K562 (cell line): ENCODE data around the gene ALOXE3. TPM values are rescaled to one million over a fixed set of nuclear protein-coding genes. Genes with fewer than 3 reads are reported as not detected.

ENCODE experiments used
- ATAC-seq: fragments of 200-7000 bp; cut with Tn5 transposase; 3 replicates; pipeline ENCODE4 v1.9.1; 2020; ENCODE audit warnings: moderate library complexity
- BruUV-seq: library from RNA; stranded (reverse); fragments of 400-500 nt; replicated peaks from 2 replicates; lab custom pipeline; 2021; lab: Mats Ljungman, UMichigan
- CTCF ChIA-PET: fragments of 300-600 bp; formaldehyde crosslinking; extraction: SDS; loops from one replicate; lab custom pipeline; 2021; ENCODE audit warnings: low intra/inter-chr PET ratio; lab: Yijun Ruan, JAX
- POLR2A ChIA-PET: fragments of 300-600, 350-650 bp; sonication (Branson Sonifier 250); formaldehyde crosslinking; extraction: SDS; loops from one replicate; lab custom pipeline; 2021; ENCODE audit warnings: antibody characterized with exemption, inconsistent platforms; lab: Yijun Ruan, JAX
- DNase-seq, 4 experiments: peaks; one replicate each; pipeline versions ENCODE4 v3.0.0 to v3.0.0-alpha.2; 2011 to 2018; ENCODE audit warnings: low spot score in 3 of 4, mixed read lengths in 3 of 4; ENCODE audit errors: extremely low read depth in 1 of 4
- FAIRE-seq: peaks from 2 replicates; lab custom pipeline; 2011; peaks lifted over from hg19 to GRCh38; lab: Jason Lieb, UNC
- H2AFZ ChIP-seq: 2 replicates; pipeline ENCODE4 v1.6.0; 2011; ENCODE audit warnings: low read depth, low read length, control low read depth, inconsistent platforms
- H3K27ac ChIP-seq: fragments of 200-600 bp; 3 replicates; pipeline ENCODE4 v1.8.0; 2011; ENCODE audit warnings: low read depth, mild to moderate bottlenecking, control low read depth, inconsistent platforms, low read length, moderate library complexity, mixed read lengths; ENCODE audit errors: extremely low read depth
- H3K27me3 ChIP-seq, 2 experiments: fragments of 300-600 bp in 1 of 2; 2 replicates in 1 of 2; 3 replicates in 1 of 2; pipeline versions ENCODE4 v1.6.0 to v1.8.0; 2011; ENCODE audit warnings: inconsistent platforms in 2 of 2, low read length in 2 of 2, mild to moderate bottlenecking in 1 of 2, mixed read lengths in 1 of 2, moderate library complexity in 1 of 2; ENCODE audit not compliant: control insufficient read depth in 2 of 2, insufficient read depth in 2 of 2
- H3K36me3 ChIP-seq: fragments of 300-600 bp; 3 replicates; pipeline ENCODE4 v1.8.0; 2011; ENCODE audit warnings: mild to moderate bottlenecking, low read length, inconsistent platforms; ENCODE audit not compliant: control insufficient read depth, insufficient read depth
- H3K4me1 ChIP-seq, 2 experiments: fragments of 200-600 bp in 1 of 2; replicated peaks in 1 of 2; 2 replicates in 1 of 2; 3 replicates in 1 of 2; pipeline versions ENCODE4 v1.5.1 to v1.8.0; 2011; ENCODE audit warnings: inconsistent platforms in 2 of 2, low read length in 2 of 2, mild to moderate bottlenecking in 1 of 2, mixed read lengths in 1 of 2, moderate library complexity in 1 of 2; ENCODE audit not compliant: control insufficient read depth in 2 of 2, insufficient read depth in 2 of 2
- H3K4me2 ChIP-seq: 2 replicates; pipeline ENCODE4 v1.6.1; 2011; ENCODE audit warnings: low read length, control low read depth, inconsistent platforms, mixed read lengths; ENCODE audit not compliant: insufficient read depth
- H3K4me3 ChIP-seq: fragments of 200-600 bp; sonication (generic), shearing (Covaris generic); 2 replicates; pipeline ENCODE4 v1.5.1; 2016; ENCODE audit warnings: control low read depth, inconsistent platforms
- H3K79me2 ChIP-seq: fragments of 200-600 bp; 3 replicates; pipeline ENCODE4 v1.8.0; 2011; ENCODE audit warnings: low read length, inconsistent platforms; ENCODE audit not compliant: control insufficient read depth, insufficient read depth
- H3K9ac ChIP-seq, 2 experiments: 2 replicates each; pipeline versions ENCODE4 v1.6.0 to v1.6.1; 2011; ENCODE audit warnings: low read depth in 2 of 2, low read length in 2 of 2, control low read depth in 1 of 2, inconsistent platforms in 1 of 2, mild to moderate bottlenecking in 1 of 2, mixed read lengths in 1 of 2; ENCODE audit not compliant: insufficient read depth in 1 of 2
- H3K9me1 ChIP-seq: one replicate; pipeline ENCODE4 v1.6.0; 2011; ENCODE audit warnings: inconsistent platforms, mild to moderate bottlenecking, low read length, moderate library complexity; ENCODE audit not compliant: control insufficient read depth, insufficient read depth
- H3K9me3 ChIP-seq: replicated peaks from 2 replicates; pipeline ENCODE4 v1.5.1; 2011; ENCODE audit warnings: low read depth, low read length, inconsistent platforms; ENCODE audit not compliant: control insufficient read depth, insufficient read depth
- H4K20me1 ChIP-seq: replicated peaks from 2 replicates; pipeline ENCODE4 v1.6.1; 2011; ENCODE audit warnings: low read length, inconsistent platforms, mixed read lengths; ENCODE audit not compliant: control insufficient read depth, insufficient read depth
- CEBPG ChIP-seq, 3 experiments: fragments of 200-800 bp in 1 of 3; sonication (Bioruptor generic) in 1 of 3; sonication (generic) in 1 of 3; formaldehyde crosslinking in 1 of 3; IDR thresholded peaks in 2 of 3; conservative IDR thresholded peaks in 1 of 3; 2 replicates each; pipeline versions ENCODE4 v1.6.1 to v1.8.0; 2016 to 2022; ENCODE audit warnings: missing compliant biosample characterization in 2 of 3, missing genetic modification characterization in 2 of 3, mild to moderate bottlenecking in 1 of 3, missing genetic modification reagents in 1 of 3
- ERF ChIP-seq: fragments of 450-650 bp; formaldehyde crosslinking; IDR thresholded peaks from 2 replicates; pipeline ENCODE4 v1.4.0; 2020; ENCODE audit warnings: mild to moderate bottlenecking, mixed read lengths
- ESRRB ChIP-seq: fragments of 250-450 bp; sonication (Bioruptor Pico); IDR thresholded peaks from 2 replicates; pipeline ENCODE4 v1.5.0; 2020; ENCODE audit warnings: mild to moderate bottlenecking, moderate library complexity, borderline replicate concordance
- ETV5 ChIP-seq: sonication (generic); formaldehyde crosslinking; IDR thresholded peaks from 2 replicates; pipeline ENCODE4 v1.4.0; 2020; ENCODE audit warnings: low read depth, mild to moderate bottlenecking, missing genetic modification reagents
- FOXP1 ChIP-seq: sonication (generic); formaldehyde crosslinking; IDR thresholded peaks from 2 replicates; pipeline ENCODE4 v1.8.0; 2022; ENCODE audit warnings: mild to moderate bottlenecking, missing genetic modification reagents
- HDAC1 ChIP-seq, 2 experiments: fragments of 450-650 bp; IDR thresholded peaks; 2 replicates each; pipeline ENCODE4 v1.6.1; 2016 to 2017; ENCODE audit warnings: inconsistent platforms in 1 of 2, mild to moderate bottlenecking in 1 of 2, moderate library complexity in 1 of 2
- HSF4 ChIP-seq: fragments of 250-450 bp; sonication (Bioruptor Pico); IDR thresholded peaks from 2 replicates; pipeline ENCODE4 v2.1.2; 2022; ENCODE audit warnings: mild to moderate bottlenecking, moderate library complexity, borderline replicate concordance
- KDM2B ChIP-seq: fragments of 250-450 bp; sonication (Bioruptor Pico); IDR thresholded peaks from 2 replicates; pipeline ENCODE4 v1.8.0; 2021; ENCODE audit warnings: mild to moderate bottlenecking, moderate library complexity
- NFIC ChIP-seq: fragments of 450-650 bp; IDR thresholded peaks from 2 replicates; pipeline ENCODE4 v1.6.1; 2017; ENCODE audit warnings: mild to moderate bottlenecking, inconsistent platforms
- POLR2AphosphoS2 ChIP-seq: IDR thresholded peaks from 2 replicates; pipeline ENCODE4 v1.6.1; 2012; ENCODE audit warnings: low read length, improper control_type of control experiment
- RBM22 ChIP-seq: fragments of 200-400 bp; formaldehyde crosslinking; IDR thresholded peaks from 2 replicates; pipeline ENCODE4 v1.6.1; 2018; ENCODE audit warnings: low read length, low read depth; ENCODE audit not compliant: poor library complexity, severe bottlenecking
- SMC3 ChIP-seq: conservative IDR thresholded peaks from 2 replicates; pipeline ENCODE4 v1.6.1; 2011; ENCODE audit warnings: low read depth, low read length, improper control_type of control experiment; ENCODE audit not compliant: insufficient read depth
- TCF3 ChIP-seq: sonication (generic); formaldehyde crosslinking; IDR thresholded peaks from 2 replicates; pipeline ENCODE4 v1.4.0; 2020; ENCODE audit warnings: mild to moderate bottlenecking, missing genetic modification reagents
- TCF7L2 ChIP-seq: fragments of 150-350 bp; IDR thresholded peaks from 2 replicates; pipeline ENCODE4 v1.6.1; 2016; ENCODE audit warnings: low read depth, mild to moderate bottlenecking, low read length, moderate library complexity
- XRCC4 ChIP-seq: IDR thresholded peaks from one replicate; pipeline ENCODE4 v1.6.1; 2011; ENCODE audit not compliant: insufficient read depth, insufficient read length; ENCODE audit errors: extremely low read depth
- WGBS: fragments of 100-300 bp; shearing (Covaris generic); methylation state at CpG from one replicate; pipeline ENCODE4 v1.1.6; 2016; ENCODE audit warnings: low coverage, mixed read lengths; ENCODE audit not compliant: insufficient coverage; ENCODE audit errors: missing lambda C conversion rate; 5-methylcytosine and 5-hydroxymethylcytosine counted together
- in situ Hi-C: fragments of 300-500 bp; cut with MboI; formaldehyde crosslinking; loops from 4 replicates; pipeline ENCODE4 v1.15.0; 2018; ENCODE audit warnings: inconsistent platforms, mixed read lengths
- intact Hi-C: fragments of 100-400 bp; cut with micrococcal nuclease; formaldehyde crosslinking; loops from 2 replicates; pipeline ENCODE4 v1.14.2; 2022
- polyA plus RNA-seq, 8 experiments: library from polyadenylated mRNA; depleted of rRNA in 4 of 8; stranded (reverse) in 5 of 8; unstranded in 3 of 8; fragments of >200 nt; fragmentation: Nextera tagmentation in 2 of 8; fragmentation: Illumina TruSeq in 1 of 8; extraction: Ambion mirVana in 2 of 8; extraction: Trizol in 1 of 8; gene quantifications; 2 replicates each; pipeline versions ENCODE4 v1.2.1 to v1.2.3, GENCODE V29; 2011 to 2014; ENCODE audit warnings: inconsistent platforms in 1 of 8, missing spikeins in 1 of 8
- total RNA-seq, 7 experiments: library from RNA; depleted of rRNA in 6 of 7; stranded (reverse); fragments of >200 nt in 6 of 7; fragmentation: Illumina TruSeq in 2 of 7; extraction: Trizol in 2 of 7; gene quantifications; 2 replicates each; pipeline versions ENCODE4 v1.2.1 to v1.2.3, GENCODE V29; 2011 to 2021; ENCODE audit warnings: low replicate concordance in 1 of 7
- TF ChIP-seq, protein P1 (sequence below): sonication (generic); formaldehyde crosslinking; IDR thresholded peaks from 2 replicates; pipeline ENCODE4 v1.8.1; 2023; ENCODE audit warnings: mild to moderate bottlenecking, missing genetic modification reagents
- TF ChIP-seq, protein P2 (sequence below), 2 experiments: fragments of 450-650 bp; IDR thresholded peaks; 2 replicates each; pipeline ENCODE4 v1.6.1; 2016

Gene ALOXE3
- total and polyA plus RNA-seq, 9 of the 15 experiments (the other 6 are each of a cell fraction or from before 2014, with no cell fraction given): 0.04 TPM; not detected in 8

- peaks cover 2 to 12% of the 10 kb centered on the region in 2 experiments; a peak in 2 of 5 replicates for H3K27me3 ChIP-seq
- ATAC-seq (no peak), DNase-seq (no peak), FAIRE-seq (no peak)
- H3K36me3 ChIP-seq: no peaks in the 10 kb centered on the region
- no peak overlapping the region for H3K4me2 ChIP-seq
- H2AFZ ChIP-seq: no peak overlapping the region
- TF ChIP-seq FOXP1 (CRISPR knock-in tag) (no peak), TCF7L2 (no peak), RBM22 (no peak), HSF4 (CRISPR knock-in tag) (no peak), ETV5 (CRISPR knock-in tag) (no peak), TCF3 (CRISPR knock-in tag) (no peak), ERF (CRISPR knock-in tag) (no peak), NFIC (no peak), KDM2B (no peak), ESRRB (CRISPR knock-in tag) (no peak), SMC3 (no peak), CEBPG (CRISPR knock-in tag; IDR thresholded peaks at IDR 0.05) (no peak), CEBPG (tag; conservative IDR thresholded peaks at IDR 0.05 in 1 of 2, IDR thresholded peaks at IDR 0.05 in 1 of 2) (no peak), XRCC4 (no peak), POLR2AphosphoS2 (no peak), HDAC1 (IDR thresholded peaks at IDR 0.05) (no peak)
- TF ChIP-seq, protein P1, sequence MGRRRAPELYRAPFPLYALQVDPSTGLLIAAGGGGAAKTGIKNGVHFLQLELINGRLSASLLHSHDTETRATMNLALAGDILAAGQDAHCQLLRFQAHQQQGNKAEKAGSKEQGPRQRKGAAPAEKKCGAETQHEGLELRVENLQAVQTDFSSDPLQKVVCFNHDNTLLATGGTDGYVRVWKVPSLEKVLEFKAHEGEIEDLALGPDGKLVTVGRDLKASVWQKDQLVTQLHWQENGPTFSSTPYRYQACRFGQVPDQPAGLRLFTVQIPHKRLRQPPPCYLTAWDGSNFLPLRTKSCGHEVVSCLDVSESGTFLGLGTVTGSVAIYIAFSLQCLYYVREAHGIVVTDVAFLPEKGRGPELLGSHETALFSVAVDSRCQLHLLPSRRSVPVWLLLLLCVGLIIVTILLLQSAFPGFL: no peak
- TF ChIP-seq, protein P2, sequence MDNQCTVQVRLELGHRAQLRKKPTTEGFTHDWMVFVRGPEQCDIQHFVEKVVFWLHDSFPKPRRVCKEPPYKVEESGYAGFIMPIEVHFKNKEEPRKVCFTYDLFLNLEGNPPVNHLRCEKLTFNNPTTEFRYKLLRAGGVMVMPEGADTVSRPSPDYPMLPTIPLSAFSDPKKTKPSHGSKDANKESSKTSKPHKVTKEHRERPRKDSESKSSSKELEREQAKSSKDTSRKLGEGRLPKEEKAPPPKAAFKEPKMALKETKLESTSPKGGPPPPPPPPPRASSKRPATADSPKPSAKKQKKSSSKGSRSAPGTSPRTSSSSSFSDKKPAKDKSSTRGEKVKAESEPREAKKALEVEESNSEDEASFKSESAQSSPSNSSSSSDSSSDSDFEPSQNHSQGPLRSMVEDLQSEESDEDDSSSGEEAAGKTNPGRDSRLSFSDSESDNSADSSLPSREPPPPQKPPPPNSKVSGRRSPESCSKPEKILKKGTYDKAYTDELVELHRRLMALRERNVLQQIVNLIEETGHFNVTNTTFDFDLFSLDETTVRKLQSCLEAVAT (IDR thresholded peaks at IDR 0.05): no peak
- no peak overlapping the region for H3K27ac ChIP-seq
- no peaks in the 10 kb centered on the region for H3K79me2 ChIP-seq
- ChIA-PET CTCF (interaction anchor here (3.4 kb wide), 1 partner anchor 39 kb away, joined by 17 read pairs; no protein-coding TSS in a partner anchor), POLR2A (no interaction called here)
- no peak overlapping the region for H3K9ac ChIP-seq
- intact Hi-C loops: loop anchor here (2.0 to 10.0 kb wide), 2 partner anchors 61 to 143 kb away; no protein-coding TSS in a partner anchor
- BruUV-seq: no TSS peak
- H3K9me1 ChIP-seq: no peaks in the 10 kb centered on the region
- WGBS: 0% methylated on average over 1 of the region's 3 CpGs
- no peaks in the 10 kb centered on the region for H4K20me1 ChIP-seq
- no peaks in the 10 kb centered on the region; a peak in 1 of 5 replicates for H3K4me1 ChIP-seq
- H3K4me3 ChIP-seq: no peak overlapping the region
- in situ Hi-C loops: loop anchor here (5.0 to 25.0 kb wide), 3 partner anchors 144 to 931 kb away; partner anchors contain the start of gene MFSD6L
- no peaks in the 10 kb centered on the region for H3K9me3 ChIP-seq
These were observed 62.5 kb downstream of the ALOXE3 start for GRCh38 chr17:8055851-8056231.
